AG04449 (cell line): ENCODE results near the gene CHAC2.
A peak's percentile ranks its signal among the peaks of the same experiment; 100 is the strongest.

ENCODE experiments used
- CTCF ChIA-PET: fragments of 350-600 bp; formaldehyde crosslinking; extraction: SDS; loops from one replicate; lab custom pipeline; 2021; ENCODE audit warnings: antibody characterized with exemption; lab: Yijun Ruan, JAX
- POLR2A ChIA-PET: fragments of 400-600, 350-600 bp; formaldehyde crosslinking; extraction: SDS; loops from one replicate; lab custom pipeline; 2020; ENCODE audit warnings: antibody characterized with exemption, inconsistent platforms; lab: Yijun Ruan, JAX
- DNase-seq: peaks from one replicate; pipeline ENCODE4 v3.0.0-alpha.2; 2010; ENCODE audit warnings: low read depth, low spot score
- H3K4me3 ChIP-seq: 2 replicates; pipeline ENCODE4 v1.5.1; 2011; ENCODE audit warnings: low read depth, mild to moderate bottlenecking, control low read depth, low read length
- CTCF ChIP-seq: IDR thresholded peaks from one replicate; pipeline ENCODE4 v1.5.1; 2011; ENCODE audit warnings: mild to moderate bottlenecking, moderate library complexity, low read length, control low read depth, inconsistent platforms; ENCODE audit not compliant: insufficient read depth; ENCODE audit errors: missing control alignments

Gene CHAC2

GRCh38 chr2:53737091-53737490 is 30.5 kb upstream of the CHAC2 start:
- TF ChIP-seq CTCF, result no peak
- POLR2A ChIA-PET, result no interaction called here
- CTCF ChIA-PET, result no interaction called here
- no peak for DNase-seq
- H3K4me3 ChIP-seq, result no peak overlapping the region

DNA sequence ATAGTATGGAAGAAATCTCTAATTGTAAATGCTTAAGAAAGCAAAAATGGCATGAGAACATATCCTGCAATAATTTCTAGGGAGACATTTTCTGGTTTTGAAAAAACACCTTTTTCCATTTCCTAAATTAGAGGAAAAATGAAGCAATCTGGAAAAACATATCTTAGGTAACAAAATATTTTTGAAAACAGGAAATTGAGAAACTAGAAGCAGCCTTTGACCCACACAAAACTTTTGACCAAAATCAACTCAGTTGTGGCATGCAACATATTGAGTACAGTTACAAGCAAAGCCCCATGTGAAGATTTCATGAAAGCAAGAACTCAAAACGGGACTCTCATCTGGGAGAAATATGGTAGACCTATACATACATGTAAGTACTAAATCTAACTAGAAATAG is 28.6 kb upstream of the CHAC2 start:
- POLR2A ChIA-PET, result no interaction called here
- CTCF ChIA-PET, result interaction anchor here (1.0 to 5.0 kb wide), 6 partner anchors 10 to 315 kb away, joined by 3 to 45 read pairs (median 3); no protein-coding TSS in a partner anchor
- no peak overlapping the region for H3K4me3 ChIP-seq
- no peak for TF ChIP-seq CTCF
- no peak for DNase-seq

DNA sequence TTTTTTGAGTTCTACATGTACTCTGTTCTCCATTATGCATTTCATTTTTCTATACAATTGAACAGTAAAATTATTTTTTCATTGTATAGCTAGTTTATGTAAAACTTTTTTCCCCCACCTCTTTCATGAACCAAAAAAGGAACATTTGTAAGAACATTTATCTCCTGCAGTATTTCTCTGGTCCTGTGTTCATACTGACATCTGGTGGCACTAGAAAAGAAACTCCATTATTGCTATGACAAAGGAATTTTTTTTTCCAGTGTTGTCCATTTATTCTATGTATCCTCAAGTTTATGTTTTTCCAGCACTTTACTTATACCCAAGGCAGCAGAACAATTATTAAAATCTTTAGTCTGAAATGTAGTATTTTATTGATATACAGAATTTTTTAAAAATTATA is 27.4 kb upstream of the CHAC2 start:
- CTCF ChIA-PET, result interaction anchor here (1.0 to 5.0 kb wide), 9 partner anchors 9 to 316 kb away, joined by 3 to 45 read pairs (median 3); partner anchors contain the start of gene CHAC2
- DNase-seq, result no peak
- POLR2A ChIA-PET, result no interaction called here
- no peak overlapping the region for H3K4me3 ChIP-seq
- peak; percentile 30 for TF ChIP-seq CTCF

GRCh38 chr2:53744395-53745065 is 23.1 kb upstream of the CHAC2 start:
- CTCF ChIA-PET, result interaction anchor here (1.3 kb wide), 1 partner anchor 322 kb away, joined by 7 read pairs; no protein-coding TSS in a partner anchor
- TF ChIP-seq CTCF, result no peak
- DNase-seq, result no peak
- no peak overlapping the region for H3K4me3 ChIP-seq
- POLR2A ChIA-PET, result no interaction called here

GRCh38 chr2:53750041-53750768 is 17.4 kb upstream of the CHAC2 start:
- CTCF ChIA-PET, result no interaction called here
- TF ChIP-seq CTCF, result no peak
- POLR2A ChIA-PET, result no interaction called here
- DNase-seq, result no peak
- H3K4me3 ChIP-seq, result no peak overlapping the region

DNA sequence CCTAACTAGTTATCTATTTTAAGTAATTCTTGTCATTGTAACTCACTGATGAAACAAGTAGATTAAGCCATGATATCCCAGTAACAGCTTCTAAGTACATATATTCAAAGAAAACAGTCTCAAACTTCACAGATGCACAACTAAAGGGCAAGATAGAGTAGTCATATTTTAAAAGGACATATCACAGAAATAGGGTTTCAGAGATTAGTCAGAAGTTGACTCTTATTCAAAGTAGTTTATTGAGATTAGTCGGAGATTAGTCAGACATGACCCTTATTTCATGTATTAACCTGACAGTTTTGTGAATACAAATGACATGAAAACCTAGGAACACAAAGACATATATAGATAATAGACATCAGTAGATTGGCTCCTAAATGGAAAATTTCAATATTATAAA is 15.9 kb upstream of the CHAC2 start:
- no peak for DNase-seq
- TF ChIP-seq CTCF, result no peak
- no peak overlapping the region for H3K4me3 ChIP-seq
- ChIA-PET POLR2A (interaction anchor here (0.7 kb wide), 1 partner anchor 16 kb away, joined by 3 read pairs; no protein-coding TSS in a partner anchor), CTCF (no interaction called here)
